Neuronal stem cell (in vitro differentiated cells): Measurements from ENCODE around the gene NWD2.

ENCODE experiments used
- DNase-seq: peaks from one replicate; pipeline ENCODE4 v3.0.0-alpha.2; 2013; ENCODE audit warnings: low spot score
- H2AFZ ChIP-seq: one replicate; pipeline ENCODE4 v1.6.1; 2013; ENCODE audit warnings: mild to moderate bottlenecking, low read length, inconsistent platforms
- H2AK5ac ChIP-seq: 2 replicates; pipeline ENCODE4 v1.6.1; 2013; ENCODE audit warnings: low read depth, mild to moderate bottlenecking, inconsistent platforms, low read length, moderate library complexity, mixed read lengths
- H2BK120ac ChIP-seq: 2 replicates; pipeline ENCODE4 v1.6.1; 2013; ENCODE audit warnings: low read depth, mild to moderate bottlenecking, inconsistent platforms, low read length, moderate library complexity, mixed read lengths
- H2BK12ac ChIP-seq: one replicate; pipeline ENCODE4 v1.6.1; 2013; ENCODE audit warnings: low read length, inconsistent platforms
- H2BK15ac ChIP-seq: 2 replicates; pipeline ENCODE4 v1.6.1; 2013; ENCODE audit warnings: mild to moderate bottlenecking, low read length, inconsistent platforms, mixed read lengths
- H2BK5ac ChIP-seq: one replicate; pipeline ENCODE4 v1.6.1; 2013; ENCODE audit warnings: inconsistent platforms, mild to moderate bottlenecking, low read length, moderate library complexity
- H3K14ac ChIP-seq: one replicate; pipeline ENCODE4 v1.6.1; 2013; ENCODE audit warnings: low read length, inconsistent platforms
- H3K18ac ChIP-seq: 2 replicates; pipeline ENCODE4 v1.6.1; 2013; ENCODE audit warnings: low read length, inconsistent platforms
- H3K23ac ChIP-seq: 2 replicates; pipeline ENCODE4 v1.6.1; 2013; ENCODE audit warnings: low read depth, mild to moderate bottlenecking, mixed read lengths, low read length, inconsistent platforms; ENCODE audit not compliant: poor library complexity
- H3K27ac ChIP-seq: replicated peaks from 3 replicates; pipeline ENCODE4 v1.5.1; 2013; ENCODE audit warnings: low read length, inconsistent platforms
- H3K27me3 ChIP-seq, 3 experiments: 2 replicates each; pipeline ENCODE4 v1.6.1; 2013; ENCODE audit warnings: low read length in 3 of 3, mild to moderate bottlenecking in 2 of 3, inconsistent platforms in 1 of 3, low read depth in 1 of 3, mixed read lengths in 1 of 3, moderate library complexity in 1 of 3; ENCODE audit not compliant: control insufficient read depth in 3 of 3, insufficient read depth in 3 of 3
- H3K36me3 ChIP-seq, 2 donors: replicated peaks in 1 of 2; 2 replicates each; pipeline ENCODE4 v1.6.1; 2013; ENCODE audit warnings: low read length in 2 of 2; ENCODE audit not compliant: control insufficient read depth in 2 of 2, insufficient read depth in 2 of 2
- H3K4ac ChIP-seq: 2 replicates; pipeline ENCODE4 v1.6.1; 2013; ENCODE audit warnings: inconsistent platforms, mild to moderate bottlenecking, low read length, moderate library complexity
- H3K4me1 ChIP-seq, 2 donors: 1 replicate in 1 of 2; 2 replicates in 1 of 2; pipeline ENCODE4 v1.6.1; 2013; ENCODE audit warnings: low read length in 2 of 2, low read depth in 1 of 2; ENCODE audit not compliant: control insufficient read depth in 2 of 2, insufficient read depth in 1 of 2
- H3K4me2 ChIP-seq: one replicate; pipeline ENCODE4 v1.6.1; 2013; ENCODE audit warnings: mild to moderate bottlenecking, low read length, inconsistent platforms; ENCODE audit not compliant: insufficient read depth, poor library complexity, severe bottlenecking
- H3K4me3 ChIP-seq, 2 donors: 2 replicates each; pipeline ENCODE4 v1.5.1; 2013; ENCODE audit warnings: low read length in 2 of 2, mild to moderate bottlenecking in 2 of 2, inconsistent platforms in 1 of 2, moderate library complexity in 1 of 2
- H3K79me1 ChIP-seq: one replicate; pipeline ENCODE4 v1.6.1; 2013; ENCODE audit warnings: low read depth, mild to moderate bottlenecking, inconsistent platforms, low read length, moderate library complexity
- H3K9ac ChIP-seq: one replicate; pipeline ENCODE4 v1.6.1; 2013; ENCODE audit warnings: mild to moderate bottlenecking, low read depth, low read length, inconsistent platforms; ENCODE audit not compliant: poor library complexity
- H3K9me3 ChIP-seq, 2 donors: replicated peaks in 1 of 2; 2 replicates each; pipeline versions ENCODE3 to v1.6.1; 2013; ENCODE audit warnings: low read length in 2 of 2, mild to moderate bottlenecking in 2 of 2, inconsistent platforms in 1 of 2, low read depth in 1 of 2, mixed read lengths in 1 of 2, moderate library complexity in 1 of 2; ENCODE audit not compliant: control insufficient read depth in 2 of 2, insufficient read depth in 1 of 2
- H4K8ac ChIP-seq: one replicate; pipeline ENCODE4 v1.6.1; 2013; ENCODE audit warnings: low read depth, mild to moderate bottlenecking, inconsistent platforms, low read length, moderate library complexity
- H4K91ac ChIP-seq: one replicate; pipeline ENCODE4 v1.6.1; 2013; ENCODE audit warnings: low read length, low read depth, mild to moderate bottlenecking, inconsistent platforms; ENCODE audit not compliant: poor library complexity
- WGBS, 2 donors: extraction: QIAGEN DNeasy Blood & Tissue Kit; methylation state at CpG; one replicate each; pipeline ENCODE4 v1.1.7; 2013; ENCODE audit warnings: missing lambda C conversion rate in 2 of 2, mixed read lengths in 1 of 2; ENCODE audit not compliant: insufficient read length in 2 of 2, insufficient replicate concordance in 1 of 2; ENCODE audit errors: extremely low coverage in 2 of 2; 5-methylcytosine and 5-hydroxymethylcytosine counted together

NWD2 gene

DNA sequence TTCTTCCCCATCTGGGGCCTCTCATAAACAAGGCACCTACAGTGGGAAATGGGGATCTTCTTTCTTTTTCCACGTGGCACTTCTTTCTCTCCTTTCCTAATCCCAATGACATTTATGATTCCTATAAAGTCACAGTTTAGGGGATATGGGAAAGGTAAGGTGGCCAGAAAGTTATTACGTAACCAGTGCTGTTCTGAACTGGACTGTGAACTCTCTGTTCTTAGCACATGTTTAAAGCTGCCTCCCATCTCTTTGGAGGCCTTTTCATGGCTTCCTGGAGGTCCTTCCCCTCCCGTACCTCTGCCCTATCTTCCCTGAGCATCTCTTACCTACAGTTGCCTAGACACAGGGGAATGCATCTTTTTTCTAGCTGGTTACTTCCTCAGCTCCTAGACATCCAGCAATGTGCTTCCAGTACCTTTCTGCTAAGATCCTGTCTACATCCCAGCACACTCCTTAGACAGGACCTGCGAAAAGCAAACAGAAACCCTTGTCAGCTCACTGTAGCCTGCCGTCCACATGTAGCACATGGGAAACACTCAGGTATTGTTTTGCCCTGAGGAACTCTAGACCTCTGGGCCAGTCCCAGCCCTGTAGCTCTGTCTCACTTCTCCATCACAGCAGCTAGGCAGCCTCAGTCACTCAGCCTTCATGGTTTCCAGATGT lies 195.4 kb downstream of the NWD2 start:
- no peaks in the 10 kb centered on the region for H3K4me1 ChIP-seq
- H2AK5ac ChIP-seq: no peak overlapping the region
- H3K27ac ChIP-seq: no peak overlapping the region
- no peaks in the 10 kb centered on the region for H3K79me1 ChIP-seq
- no peaks in the 10 kb centered on the region for H3K36me3 ChIP-seq
- no peak overlapping the region for H3K18ac ChIP-seq
- WGBS, 2 donors: no CpG with 5 or more reads among the region's 5 CpGs
- H2AFZ ChIP-seq: no peak overlapping the region
- no peak overlapping the region for H3K4me2 ChIP-seq
- no peak overlapping the region for H2BK5ac ChIP-seq
- no peak overlapping the region for H3K4ac ChIP-seq
- H4K91ac ChIP-seq: no peak overlapping the region
- no peak overlapping the region for H4K8ac ChIP-seq
- no peak overlapping the region for H3K4me3 ChIP-seq
- no peak overlapping the region for H3K9ac ChIP-seq
- H2BK120ac ChIP-seq: no peak overlapping the region
- no peak overlapping the region for H3K14ac ChIP-seq
- no peak overlapping the region for H2BK15ac ChIP-seq
- DNase-seq: no peak
- H3K9me3 ChIP-seq: no peaks in the 10 kb centered on the region
- no peak overlapping the region for H3K23ac ChIP-seq
- peaks cover 0 to 4% (median 0%) of the 10 kb centered on the region in 3 experiments for H3K27me3 ChIP-seq
- H2BK12ac ChIP-seq: no peak overlapping the region

GRCh38 chr4:37440501-37440900 lies 196.0 kb downstream of the NWD2 start:
- Histone ChIP-seq H3K9me3 (no peaks in the 10 kb centered on the region), H2BK120ac (no peak overlapping the region), H4K91ac (no peak overlapping the region), H3K4me1 (no peaks in the 10 kb centered on the region), H2AK5ac (no peak overlapping the region), H3K18ac (no peak overlapping the region), H2AFZ (no peak overlapping the region), H3K14ac (no peak overlapping the region), H2BK5ac (no peak overlapping the region), H3K36me3 (no peaks in the 10 kb centered on the region), H4K8ac (no peak overlapping the region), H3K23ac (no peak overlapping the region), H3K27ac (no peak overlapping the region), H3K4me2 (no peak overlapping the region), H2BK15ac (no peak overlapping the region), H3K9ac (no peak overlapping the region), H2BK12ac (no peak overlapping the region), H3K4me3 (no peak overlapping the region), H3K79me1 (no peaks in the 10 kb centered on the region), H3K27me3 (peaks cover 0 to 4% (median 0%) of the 10 kb centered on the region in 3 experiments), H3K4ac (no peak overlapping the region)
- WGBS, 2 donors: no CpG with 5 or more reads among the region's 2 CpGs
- no peak for DNase-seq

DNA sequence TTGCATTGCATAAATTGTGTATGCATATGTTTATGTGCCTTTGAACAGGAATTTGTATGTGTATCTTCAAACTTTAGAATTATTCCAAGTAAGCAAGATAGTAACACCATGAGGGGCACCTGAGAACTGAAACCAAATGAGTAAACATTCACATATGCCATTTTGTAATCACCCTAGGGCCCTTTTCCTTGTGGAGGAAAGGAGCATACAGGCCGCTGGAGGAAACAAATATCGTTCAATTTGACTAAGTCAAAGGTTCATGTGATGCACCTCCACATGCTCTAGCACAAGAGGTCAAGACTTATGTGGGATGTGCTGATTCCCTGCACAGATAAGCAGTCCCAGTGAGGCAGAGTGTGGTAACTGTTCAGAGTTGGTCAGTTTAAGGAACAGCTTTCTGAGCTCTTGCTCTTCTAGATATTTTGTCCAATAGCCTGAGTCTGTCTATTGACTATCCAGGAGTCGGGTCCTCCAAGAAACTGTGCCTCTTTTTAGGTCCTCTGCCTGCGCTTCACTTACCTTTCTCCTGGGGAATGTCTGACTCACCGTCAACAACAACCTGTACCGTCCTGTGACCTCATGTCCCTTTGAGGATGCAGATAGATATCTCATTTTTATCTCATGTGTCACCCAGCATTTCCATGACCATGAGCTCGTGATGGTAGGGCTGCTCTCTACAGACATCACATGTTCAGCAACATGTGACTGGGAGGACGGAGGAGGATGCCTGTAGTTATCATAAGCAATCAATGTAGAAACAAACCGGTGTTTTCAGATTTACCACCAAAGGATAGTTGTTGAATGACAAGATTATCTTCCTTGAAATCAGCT lies 196.9 kb downstream of the NWD2 start:
- H4K91ac ChIP-seq: no peak overlapping the region
- no peaks in the 10 kb centered on the region for H3K36me3 ChIP-seq
- H3K18ac ChIP-seq: no peak overlapping the region
- no peak overlapping the region for H3K4me3 ChIP-seq
- H4K8ac ChIP-seq: no peak overlapping the region
- H2BK120ac ChIP-seq: no peak overlapping the region
- H3K4ac ChIP-seq: no peak overlapping the region
- H3K14ac ChIP-seq: no peak overlapping the region
- H2BK5ac ChIP-seq: no peak overlapping the region
- H3K23ac ChIP-seq: no peak overlapping the region
- no peak for DNase-seq
- WGBS, 2 donors: no CpG with 5 or more reads among the region's 9 CpGs
- no peak overlapping the region for H3K4me2 ChIP-seq
- H2AK5ac ChIP-seq: no peak overlapping the region
- no peak overlapping the region for H2BK12ac ChIP-seq
- peaks cover 0 to 2% (median 0%) of the 10 kb centered on the region in 3 experiments for H3K27me3 ChIP-seq
- no peak overlapping the region for H3K9ac ChIP-seq
- no peak overlapping the region for H3K27ac ChIP-seq
- no peaks in the 10 kb centered on the region for H3K9me3 ChIP-seq
- H3K4me1 ChIP-seq: no peaks in the 10 kb centered on the region
- H2BK15ac ChIP-seq: no peak overlapping the region
- no peak overlapping the region for H2AFZ ChIP-seq
- no peaks in the 10 kb centered on the region for H3K79me1 ChIP-seq

DNA sequence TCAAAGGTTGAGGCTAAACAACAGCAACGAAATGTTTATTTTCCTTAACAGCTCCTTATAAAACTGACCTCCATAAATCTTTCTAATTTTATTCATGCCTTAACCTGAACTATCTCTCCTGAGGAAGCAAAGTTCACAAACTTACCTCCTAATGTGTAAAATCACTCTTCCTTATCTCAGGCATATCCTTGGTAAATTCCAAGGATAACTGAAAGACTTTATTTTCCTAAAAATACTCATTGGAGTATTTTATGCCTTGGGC lies 197.4 kb downstream of the NWD2 start:
- no peak overlapping the region for H2AK5ac ChIP-seq
- no peaks in the 10 kb centered on the region for H3K36me3 ChIP-seq
- H3K4me3 ChIP-seq: no peak overlapping the region
- no peak overlapping the region for H2AFZ ChIP-seq
- H3K4me1 ChIP-seq: no peaks in the 10 kb centered on the region
- no peak overlapping the region for H2BK5ac ChIP-seq
- no peak overlapping the region for H3K23ac ChIP-seq
- H3K79me1 ChIP-seq: no peaks in the 10 kb centered on the region
- no peak overlapping the region for H3K4me2 ChIP-seq
- no peak overlapping the region for H2BK12ac ChIP-seq
- no peak overlapping the region for H2BK120ac ChIP-seq
- no peaks in the 10 kb centered on the region for H3K9me3 ChIP-seq
- H3K18ac ChIP-seq: no peak overlapping the region
- no peak overlapping the region for H4K91ac ChIP-seq
- WGBS, 2 donors: no CpG with 5 or more reads among the region's 1 CpG
- no peak overlapping the region for H3K14ac ChIP-seq
- no peak overlapping the region for H3K9ac ChIP-seq
- no peaks in the 10 kb centered on the region for H3K27me3 ChIP-seq
- no peak overlapping the region for H3K27ac ChIP-seq
- no peak overlapping the region for H4K8ac ChIP-seq
- no peak for DNase-seq
- H3K4ac ChIP-seq: no peak overlapping the region
- H2BK15ac ChIP-seq: no peak overlapping the region
